ENCODE results near the gene CATSPERD. TPM values are rescaled to one million over a fixed set of nuclear protein-coding genes. Genes with fewer than 3 reads are reported as not detected.

The CATSPERD gene
- total RNA-seq, 1 experiment from 2014 or later, result not detected

DNA sequence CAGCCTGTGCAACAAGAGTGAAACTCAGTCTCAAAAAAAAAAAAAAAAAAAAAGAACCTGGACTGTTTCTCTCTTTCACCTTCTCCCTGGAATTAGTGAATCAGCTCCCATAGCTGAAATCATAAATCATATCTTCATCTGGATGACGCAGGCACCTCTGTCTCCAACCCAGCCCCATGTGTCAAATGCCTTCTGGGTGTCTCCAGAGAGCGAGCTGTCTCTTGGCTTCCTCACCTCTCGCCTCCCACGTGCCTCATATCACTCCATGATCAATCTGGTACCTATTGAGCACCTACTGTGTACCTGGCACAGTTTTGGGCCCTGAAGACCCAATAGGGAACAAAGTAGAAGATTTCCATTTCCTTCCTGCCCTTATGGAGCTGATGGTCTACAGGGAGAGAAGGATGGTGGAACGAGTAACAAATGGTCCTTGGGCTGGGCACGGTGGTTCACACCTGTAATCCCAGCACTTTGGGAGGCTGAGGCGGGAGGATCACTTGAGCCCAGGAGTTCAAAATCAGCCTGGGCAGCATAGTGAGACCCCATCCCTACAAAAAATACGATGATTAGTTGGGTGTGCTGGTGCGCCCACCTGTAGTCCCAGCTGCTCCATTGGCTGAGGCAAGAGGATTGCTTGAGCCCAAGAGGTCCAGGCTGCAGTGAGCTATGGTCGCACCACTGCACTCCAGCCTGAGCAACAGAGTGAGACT lies 37.1 kb upstream of the CATSPERD start:
- TF ChIP-seq, protein P1, sequence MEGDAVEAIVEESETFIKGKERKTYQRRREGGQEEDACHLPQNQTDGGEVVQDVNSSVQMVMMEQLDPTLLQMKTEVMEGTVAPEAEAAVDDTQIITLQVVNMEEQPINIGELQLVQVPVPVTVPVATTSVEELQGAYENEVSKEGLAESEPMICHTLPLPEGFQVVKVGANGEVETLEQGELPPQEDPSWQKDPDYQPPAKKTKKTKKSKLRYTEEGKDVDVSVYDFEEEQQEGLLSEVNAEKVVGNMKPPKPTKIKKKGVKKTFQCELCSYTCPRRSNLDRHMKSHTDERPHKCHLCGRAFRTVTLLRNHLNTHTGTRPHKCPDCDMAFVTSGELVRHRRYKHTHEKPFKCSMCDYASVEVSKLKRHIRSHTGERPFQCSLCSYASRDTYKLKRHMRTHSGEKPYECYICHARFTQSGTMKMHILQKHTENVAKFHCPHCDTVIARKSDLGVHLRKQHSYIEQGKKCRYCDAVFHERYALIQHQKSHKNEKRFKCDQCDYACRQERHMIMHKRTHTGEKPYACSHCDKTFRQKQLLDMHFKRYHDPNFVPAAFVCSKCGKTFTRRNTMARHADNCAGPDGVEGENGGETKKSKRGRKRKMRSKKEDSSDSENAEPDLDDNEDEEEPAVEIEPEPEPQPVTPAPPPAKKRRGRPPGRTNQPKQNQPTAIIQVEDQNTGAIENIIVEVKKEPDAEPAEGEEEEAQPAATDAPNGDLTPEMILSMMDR (conservative IDR thresholded peaks at IDR 0.05), result no peak
- H4K5ac ChIP-seq (ENCODE audit: insufficient read length, low read depth, low read length), result no peak overlapping the region
- H3K27me3 ChIP-seq (ENCODE audit: insufficient read depth, low read length), result no peaks in the 10 kb centered on the region
- no peak overlapping the region for H3K14ac ChIP-seq (ENCODE audit: insufficient read depth, low read length)
- no peak overlapping the region for H2BK20ac ChIP-seq (ENCODE audit: low read depth, low read length, poor library complexity, severe bottlenecking)
- no peaks in the 10 kb centered on the region for H4K20me1 ChIP-seq (ENCODE audit: control insufficient read depth, insufficient read depth, insufficient read length)
- H3K27ac Mint-ChIP-seq, result no peak overlapping the region
- no CpG with 5 or more reads among the region's 10 CpGs for WGBS (ENCODE audit: extremely low coverage, insufficient read length, low lambda C conversion rate)
- H3K4me1 Mint-ChIP-seq, result peaks cover 20 to 30% of the 10 kb centered on the region in 2 experiments
- H3K9me3 ChIP-seq (ENCODE audit: control insufficient read depth, low read depth, low read length), result no peaks in the 10 kb centered on the region
- H3K4me2 ChIP-seq (ENCODE audit: insufficient read depth, insufficient read length, low read length), result no peak overlapping the region
- DNase-seq, result no peak
- H2BK12ac ChIP-seq (ENCODE audit: insufficient read length, low read depth, low read length), result no peak overlapping the region
- H3K9me3 Mint-ChIP-seq, result peaks cover 0 to 2% of the 10 kb centered on the region in 2 experiments; a peak in 2 of 5 replicates
- no peak overlapping the region for H2AK5ac ChIP-seq (ENCODE audit: insufficient read length, low read length)
- no peak overlapping the region for H3K4ac ChIP-seq (ENCODE audit: low read depth, low read length)
- H3K27ac ChIP-seq (ENCODE audit: insufficient read length, low read depth, low read length), result no peak overlapping the region
- H3K27me3 Mint-ChIP-seq (ENCODE audit: low read depth), result peaks cover 12% of the 10 kb centered on the region
- peak overlapping the region in 1 of 2 experiments; percentile 55; a peak in 2 of 5 replicates for H3K4me3 Mint-ChIP-seq
- no peaks in the 10 kb centered on the region; the same call in 1 of the 2 replicates for H3K4me1 ChIP-seq (ENCODE audit: insufficient read depth, low read length)
- H3K18ac ChIP-seq (ENCODE audit: insufficient read length, low read depth, low read length), result no peak overlapping the region
- H3T11ph ChIP-seq (ENCODE audit: low read length), result no peak overlapping the region
- peaks cover 14% of the 10 kb centered on the region for H3K23me2 ChIP-seq (ENCODE audit: insufficient read length, low read depth, low read length, poor library complexity, severe bottlenecking)
- H2BK15ac ChIP-seq (ENCODE audit: low read depth, low read length), result no peak overlapping the region
- no peaks in the 10 kb centered on the region; a peak in 2 of 7 replicates for H3K36me3 Mint-ChIP-seq (ENCODE audit: insufficient read depth in 1 of 3, low read depth in 3 of 3)
- H4K91ac ChIP-seq (ENCODE audit: insufficient read length, low read depth, low read length), result no peak overlapping the region
- no peak overlapping the region for H3K9ac ChIP-seq (ENCODE audit: extremely low read depth, insufficient read length, low read length)
- no peak overlapping the region for H4K8ac ChIP-seq (replicated peaks; ENCODE audit: insufficient read length, low read depth, low read length)
- H3K23ac ChIP-seq (ENCODE audit: insufficient read length, low read depth, low read length), result no peak overlapping the region
- H2BK120ac ChIP-seq (ENCODE audit: low read depth, low read length, poor library complexity, severe bottlenecking), result no peak overlapping the region
- no peak overlapping the region for H2BK5ac ChIP-seq (ENCODE audit: insufficient read length, low read length)
- no peaks in the 10 kb centered on the region for H3K79me2 ChIP-seq (ENCODE audit: insufficient read depth, low read length)
- no peak overlapping the region for H3K56ac ChIP-seq (ENCODE audit: insufficient read length, low read depth, low read length)
- H3K79me1 ChIP-seq (ENCODE audit: insufficient read depth, low read depth, low read length, poor library complexity, severe bottlenecking), result no peaks in the 10 kb centered on the region
- no peak overlapping the region for H2AFZ ChIP-seq (ENCODE audit: low read length)

Data from H9 (cell line).